ENCODE measurements around the gene PEX19.

PEX19 gene

DNA sequence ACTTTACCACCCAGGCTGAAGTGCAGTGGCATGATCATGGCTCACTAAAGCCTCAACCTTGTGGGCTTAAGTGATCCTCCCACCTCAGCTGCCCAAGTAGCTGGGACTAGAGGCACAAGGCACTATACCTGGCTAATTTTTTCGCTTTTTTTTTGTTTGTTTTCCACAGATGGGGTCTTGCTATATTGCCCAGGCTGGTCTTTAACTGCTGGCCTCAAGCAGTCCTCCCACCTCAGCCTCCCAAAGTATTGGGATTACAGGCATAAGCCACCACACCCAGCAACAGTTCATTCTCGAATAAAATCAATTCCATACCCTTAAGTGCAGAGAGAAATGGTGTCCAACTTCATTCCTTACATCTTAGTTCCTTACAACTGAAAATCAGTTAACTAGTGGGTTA is 47.4 kb downstream of the PEX19 start:
- no peak for DNase-seq

- no peak for DNase-seq
These were observed 48.1 kb downstream of the PEX19 start for GRCh38 chr1:160236806-160237205.

- DNase-seq, result no peak
These were observed 52.0 kb downstream of the PEX19 start for GRCh38 chr1:160232911-160233310.

DNA sequence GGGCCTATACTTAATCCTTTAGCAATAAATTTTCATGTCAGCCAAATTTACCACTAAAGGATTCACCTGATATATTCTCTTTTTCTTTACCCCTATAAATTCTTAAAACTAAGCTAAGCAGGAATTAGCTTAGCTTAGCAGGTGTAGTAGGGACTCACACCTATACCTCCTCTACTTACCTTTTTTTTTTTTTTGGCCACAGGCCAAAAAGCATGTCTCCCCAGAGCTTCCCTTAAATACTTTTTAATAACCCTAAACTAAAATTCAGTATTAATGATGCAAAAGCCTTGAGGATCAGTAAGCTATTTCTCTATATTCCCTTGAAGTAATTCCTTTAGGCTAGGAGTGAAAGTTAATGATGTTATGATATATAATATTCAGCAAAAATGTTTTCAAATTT is 56.5 kb downstream of the PEX19 start:
- DNase-seq, result no peak

GRCh38 chr1:160227561-160227960 is 57.4 kb downstream of the PEX19 start:
- DNase-seq, result no peak

- DNase-seq, result no peak
These were observed 57.9 kb downstream of the PEX19 start for GRCh38 chr1:160227034-160227433.
